Activated CD4-positive, alpha-beta memory T cell treated with anti-CD3 and anti-CD28 coated beads, Interleukin-2, amount 10 ng/mL, durations not matched to agents 7 days and 5 days (primary cell): ENCODE results near the gene DTX1. TPM values are rescaled to one million over a fixed set of nuclear protein-coding genes. Genes with fewer than 3 reads are reported as not detected.

Experiments used
- CTCF ChIA-PET: fragments of 350-600 bp; sonication (Branson Sonifier 250); formaldehyde crosslinking; loops from one replicate; lab custom pipeline; 2021; ENCODE audit warnings: antibody characterized with exemption, inconsistent platforms; lab: Charles Lee
- POLR2A ChIA-PET: fragments of 350-600 bp; sonication (Branson Sonifier 250); formaldehyde crosslinking; loops from one replicate; lab custom pipeline; 2021; ENCODE audit warnings: antibody characterized with exemption; lab: Charles Lee
- DNase-seq: peaks from one replicate; pipeline ENCODE4 v3.0.0-alpha.2; 2020
- H3K27ac Mint-ChIP-seq: one replicate; pipeline ENCODE4 v1.8.0; 2021; ENCODE audit warnings: mild to moderate bottlenecking, mixed read lengths
- H3K27me3 Mint-ChIP-seq: one replicate; pipeline ENCODE4 v1.8.0; 2021; ENCODE audit warnings: mixed read lengths
- H3K36me3 Mint-ChIP-seq: one replicate; pipeline ENCODE4 v1.8.0; 2021; ENCODE audit warnings: low read depth, mixed read lengths
- H3K4me1 Mint-ChIP-seq: one replicate; pipeline ENCODE4 v1.8.0; 2021; ENCODE audit warnings: mixed read lengths
- H3K4me3 Mint-ChIP-seq: one replicate; pipeline ENCODE4 v1.8.0; 2021; ENCODE audit warnings: mild to moderate bottlenecking, mixed read lengths
- H3K9me3 Mint-ChIP-seq: one replicate; pipeline ENCODE4 v1.8.0; 2021; ENCODE audit warnings: mixed read lengths
- total RNA-seq, 2 experiments: library from RNA; stranded (reverse); gene quantifications; one replicate each; pipeline ENCODE4 v1.2.3, GENCODE V29; 2021

DTX1 gene
- total RNA-seq, 2 experiments from 2014 or later: 0.18 TPM; not detected in 1

- POLR2A ChIA-PET: no interaction called here
- H3K36me3 Mint-ChIP-seq: no peaks in the 10 kb centered on the region
- peaks cover 5% of the 10 kb centered on the region for H3K4me1 Mint-ChIP-seq
- H3K27ac Mint-ChIP-seq: no peak overlapping the region
- no peak for DNase-seq
- no peaks in the 10 kb centered on the region for H3K27me3 Mint-ChIP-seq
- CTCF ChIA-PET: no interaction called here
- no peaks in the 10 kb centered on the region for H3K9me3 Mint-ChIP-seq
- no peak overlapping the region for H3K4me3 Mint-ChIP-seq
Measured at GRCh38 chr12:113041560-113041959, 15.0 kb upstream of the DTX1 start.

- H3K4me3 Mint-ChIP-seq: no peak overlapping the region
- H3K9me3 Mint-ChIP-seq: no peaks in the 10 kb centered on the region
- no peak for DNase-seq
- H3K27ac Mint-ChIP-seq: no peak overlapping the region
- peaks cover 5% of the 10 kb centered on the region for H3K4me1 Mint-ChIP-seq
- H3K36me3 Mint-ChIP-seq: no peaks in the 10 kb centered on the region
- CTCF ChIA-PET: no interaction called here
- peaks cover 2% of the 10 kb centered on the region for H3K27me3 Mint-ChIP-seq
- POLR2A ChIA-PET: no interaction called here
Measured at GRCh38 chr12:113043240-113043639, 13.3 kb upstream of the DTX1 start.

- Mint-ChIP-seq H3K4me1 (peaks cover 5% of the 10 kb centered on the region), H3K27ac (no peak overlapping the region), H3K27me3 (peaks cover 2% of the 10 kb centered on the region), H3K36me3 (no peaks in the 10 kb centered on the region), H3K4me3 (no peak overlapping the region), H3K9me3 (no peaks in the 10 kb centered on the region)
- ChIA-PET POLR2A (no interaction called here), CTCF (interaction anchor here (1.6 kb wide), 1 partner anchor 54 kb away, joined by 3 read pairs; no protein-coding TSS in a partner anchor)
- no peak for DNase-seq
Measured at GRCh38 chr12:113044516-113044915, 12.0 kb upstream of the DTX1 start.

GRCh38 chr12:113048716-113049127 is 7.8 kb upstream of the DTX1 start:
- H3K9me3 Mint-ChIP-seq: no peaks in the 10 kb centered on the region
- peak; percentile 57 for DNase-seq
- no peak overlapping the region for H3K27ac Mint-ChIP-seq
- no peaks in the 10 kb centered on the region for H3K4me1 Mint-ChIP-seq
- H3K4me3 Mint-ChIP-seq: no peak overlapping the region
- no peaks in the 10 kb centered on the region for H3K36me3 Mint-ChIP-seq
- peaks cover 2% of the 10 kb centered on the region for H3K27me3 Mint-ChIP-seq
- ChIA-PET CTCF (interaction anchor here (0.5 to 4.4 kb wide), 13 partner anchors 11 to 477 kb away, joined by 3 to 46 read pairs (median 4); no protein-coding TSS in a partner anchor), POLR2A (no interaction called here)

GRCh38 chr12:113049976-113050742 is 6.4 kb upstream of the DTX1 start:
- Mint-ChIP-seq H3K27ac (no peak overlapping the region), H3K9me3 (no peaks in the 10 kb centered on the region), H3K4me3 (no peak overlapping the region), H3K36me3 (no peaks in the 10 kb centered on the region), H3K27me3 (peaks cover 10% of the 10 kb centered on the region), H3K4me1 (no peaks in the 10 kb centered on the region)
- no peak for DNase-seq
- ChIA-PET POLR2A (no interaction called here), CTCF (interaction anchor here (1.6 to 4.4 kb wide), 5 partner anchors 48 to 123 kb away, joined by 4 to 46 read pairs (median 8); no protein-coding TSS in a partner anchor)

- no peaks in the 10 kb centered on the region for H3K9me3 Mint-ChIP-seq
- POLR2A ChIA-PET: no interaction called here
- CTCF ChIA-PET: interaction anchor here (1.6 to 4.4 kb wide), 3 partner anchors 48 to 122 kb away, joined by 4 to 46 read pairs (median 4); no protein-coding TSS in a partner anchor
- no peaks in the 10 kb centered on the region for H3K4me1 Mint-ChIP-seq
- no peak overlapping the region for H3K27ac Mint-ChIP-seq
- no peaks in the 10 kb centered on the region for H3K36me3 Mint-ChIP-seq
- DNase-seq: no peak
- H3K27me3 Mint-ChIP-seq: peaks cover 15% of the 10 kb centered on the region
- H3K4me3 Mint-ChIP-seq: no peak overlapping the region
Measured at GRCh38 chr12:113050795-113051194, 5.7 kb upstream of the DTX1 start.

- H3K36me3 Mint-ChIP-seq: no peaks in the 10 kb centered on the region
- ChIA-PET POLR2A (no interaction called here), CTCF (interaction anchor here (1.6 to 4.4 kb wide), 2 partner anchors 47 to 121 kb away, joined by 4 to 46 read pairs; no protein-coding TSS in a partner anchor)
- no peak overlapping the region for H3K4me3 Mint-ChIP-seq
- no peak for DNase-seq
- H3K27ac Mint-ChIP-seq: no peak overlapping the region
- peaks cover 20% of the 10 kb centered on the region for H3K27me3 Mint-ChIP-seq
- H3K4me1 Mint-ChIP-seq: peaks cover 2% of the 10 kb centered on the region
- H3K9me3 Mint-ChIP-seq: no peaks in the 10 kb centered on the region
Measured at GRCh38 chr12:113051759-113052158, 4.8 kb upstream of the DTX1 start.

GRCh38 chr12:113052326-113052725 is 4.2 kb upstream of the DTX1 start:
- DNase-seq: no peak
- Mint-ChIP-seq H3K27me3 (peaks cover 20% of the 10 kb centered on the region), H3K27ac (no peak overlapping the region), H3K4me3 (no peak overlapping the region), H3K4me1 (peaks cover 2% of the 10 kb centered on the region), H3K9me3 (no peaks in the 10 kb centered on the region), H3K36me3 (no peaks in the 10 kb centered on the region)
- POLR2A ChIA-PET: no interaction called here
- CTCF ChIA-PET: no interaction called here

- Mint-ChIP-seq H3K4me3 (no peak overlapping the region), H3K27me3 (peaks cover 20% of the 10 kb centered on the region), H3K9me3 (no peaks in the 10 kb centered on the region), H3K4me1 (peaks cover 2% of the 10 kb centered on the region), H3K36me3 (no peaks in the 10 kb centered on the region), H3K27ac (no peak overlapping the region)
- ChIA-PET POLR2A (no interaction called here), CTCF (no interaction called here)
- DNase-seq: no peak
Measured at GRCh38 chr12:113054948-113055486, 1.5 kb upstream of the DTX1 start.

- H3K4me3 Mint-ChIP-seq: no peak overlapping the region
- H3K9me3 Mint-ChIP-seq: no peaks in the 10 kb centered on the region
- no peak overlapping the region for H3K27ac Mint-ChIP-seq
- no peak for DNase-seq
- no peaks in the 10 kb centered on the region for H3K36me3 Mint-ChIP-seq
- H3K4me1 Mint-ChIP-seq: peaks cover 2% of the 10 kb centered on the region
- POLR2A ChIA-PET: no interaction called here
- H3K27me3 Mint-ChIP-seq: peaks cover 20% of the 10 kb centered on the region
- CTCF ChIA-PET: no interaction called here
Measured at GRCh38 chr12:113055594-113056380, 743 bp upstream of the DTX1 start.

GRCh38 chr12:113056381-113056630 is 224 bp upstream of the DTX1 start:
- H3K9me3 Mint-ChIP-seq: no peaks in the 10 kb centered on the region
- no peak overlapping the region for H3K4me3 Mint-ChIP-seq
- H3K4me1 Mint-ChIP-seq: peaks cover 2% of the 10 kb centered on the region
- ChIA-PET CTCF (no interaction called here), POLR2A (no interaction called here)
- H3K27ac Mint-ChIP-seq: no peak overlapping the region
- DNase-seq: no peak
- no peaks in the 10 kb centered on the region for H3K36me3 Mint-ChIP-seq
- peaks cover 20% of the 10 kb centered on the region for H3K27me3 Mint-ChIP-seq

- Mint-ChIP-seq H3K4me3 (no peak overlapping the region), H3K9me3 (no peaks in the 10 kb centered on the region), H3K27me3 (peaks cover 20% of the 10 kb centered on the region), H3K27ac (no peak overlapping the region), H3K36me3 (no peaks in the 10 kb centered on the region), H3K4me1 (peaks cover 2% of the 10 kb centered on the region)
- DNase-seq: no peak
- ChIA-PET CTCF (interaction anchor here (1.1 to 1.5 kb wide), 2 partner anchors 40 to 95 kb away, joined by 3 to 4 read pairs; no protein-coding TSS in a partner anchor), POLR2A (no interaction called here)
Measured at GRCh38 chr12:113057565-113058485, 1.3 kb downstream of the DTX1 start.
